HCT116 (cell line): ENCODE data around the gene PVR.

Experiments
- CBX3 ChIP-seq: IDR thresholded peaks from 2 replicates; pipeline ENCODE4 v1.6.1; 2012; ENCODE audit warnings: low read depth
- CTCF ChIP-seq, 3 experiments: fragments of 200-600 bp in 1 of 3; sonication (generic) in 1 of 3; IDR thresholded peaks in 2 of 3; conservative IDR thresholded peaks in 1 of 3; 2 replicates each; pipeline ENCODE4 v1.5.1; 2012 to 2017; ENCODE audit warnings: low read depth in 2 of 3, low read length in 2 of 3, antibody characterized with exemption in 1 of 3, borderline replicate concordance in 1 of 3, control low read depth in 1 of 3, mild to moderate bottlenecking in 1 of 3, mixed read lengths in 1 of 3, mixed run types in 1 of 3, moderate library complexity in 1 of 3; ENCODE audit not compliant: insufficient read depth in 1 of 3
- EZH2 ChIP-seq: fragments of 200-600 bp; sonication (generic); IDR thresholded peaks from 2 replicates; pipeline ENCODE4 v1.6.1; 2017; ENCODE audit warnings: antibody characterized with exemption, mixed run types
- EZH2phosphoT487 ChIP-seq: fragments of 200-600 bp; IDR thresholded peaks from 2 replicates; pipeline ENCODE4 v1.6.1; 2018; ENCODE audit warnings: antibody characterized with exemption, borderline replicate concordance
- MAX ChIP-seq: IDR thresholded peaks from 2 replicates; pipeline ENCODE4 v1.6.1; 2012
- POLR2A ChIP-seq: IDR thresholded peaks from 2 replicates; pipeline ENCODE4 v1.7.0; 2011; ENCODE audit warnings: borderline replicate concordance; ENCODE audit not compliant: insufficient read depth, insufficient read length; ENCODE audit errors: extremely low read depth
- RAD21 ChIP-seq: IDR thresholded peaks from 2 replicates; pipeline ENCODE4 v1.6.1; 2012; ENCODE audit warnings: low read depth, mild to moderate bottlenecking
- REST ChIP-seq: IDR thresholded peaks from 2 replicates; pipeline ENCODE4 v1.6.1; 2012; ENCODE audit warnings: low read depth
- ZBTB33 ChIP-seq: IDR thresholded peaks from 2 replicates; pipeline ENCODE4 v1.6.1; 2011; ENCODE audit warnings: mild to moderate bottlenecking, low read length, moderate library complexity; ENCODE audit not compliant: insufficient replicate concordance; ENCODE audit errors: extremely low read depth
- ZNF274 ChIP-seq: fragments of 200-500 bp; sonication (Bioruptor generic); IDR thresholded peaks from 2 replicates; pipeline ENCODE4 v1.6.1; 2014; ENCODE audit warnings: mild to moderate bottlenecking, low read depth, low read length, inconsistent platforms

GRCh38 chr19:44640518-44640917 lies 3.2 kb upstream of the PVR start:
- no peak for TF ChIP-seq CTCF (IDR thresholded peaks at IDR 0.05 in 2 of 3, conservative IDR thresholded peaks at IDR 0.05 in 1 of 3; ENCODE audit: borderline replicate concordance in 1 of 3, insufficient read depth in 1 of 3, low read depth in 2 of 3, low read length in 2 of 3)
- TF ChIP-seq RAD21 = no peak
- TF ChIP-seq POLR2A = no peak
- TF ChIP-seq CBX3 = no peak
- no peak for TF ChIP-seq EZH2phosphoT487
- TF ChIP-seq ZBTB33 = no peak
- no peak for TF ChIP-seq EZH2
- TF ChIP-seq REST = no peak
- no peak for TF ChIP-seq ZNF274
- no peak for TF ChIP-seq MAX
